ENCODE measurements around the gene INSR. TPM values are rescaled to one million over a fixed set of nuclear protein-coding genes. Genes with fewer than 3 reads are reported as not detected.

Gene INSR
- total RNA-seq, 4 donors from 2014 or later, result 125 to 191 (median 167) TPM

DNA sequence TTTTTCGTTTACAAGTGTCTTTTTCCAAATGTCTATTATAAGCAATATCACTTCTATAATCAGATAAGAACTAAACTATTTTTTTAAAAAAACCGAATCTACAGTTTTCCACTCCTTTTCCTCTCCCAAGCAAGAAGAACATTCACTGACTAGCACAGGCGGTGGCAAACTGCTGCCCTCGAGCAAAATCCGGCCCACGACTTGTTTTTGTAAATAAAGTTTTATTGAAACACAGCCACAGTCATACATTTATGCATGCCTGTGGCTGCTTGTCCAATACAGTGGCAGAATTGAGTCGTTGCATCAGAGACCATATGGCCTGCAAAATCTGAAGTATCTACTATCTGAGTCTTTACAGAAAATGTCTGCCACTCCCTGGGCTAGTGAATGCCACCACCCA is 27.4 kb downstream of the INSR start:
- TF ChIP-seq, protein P1, sequence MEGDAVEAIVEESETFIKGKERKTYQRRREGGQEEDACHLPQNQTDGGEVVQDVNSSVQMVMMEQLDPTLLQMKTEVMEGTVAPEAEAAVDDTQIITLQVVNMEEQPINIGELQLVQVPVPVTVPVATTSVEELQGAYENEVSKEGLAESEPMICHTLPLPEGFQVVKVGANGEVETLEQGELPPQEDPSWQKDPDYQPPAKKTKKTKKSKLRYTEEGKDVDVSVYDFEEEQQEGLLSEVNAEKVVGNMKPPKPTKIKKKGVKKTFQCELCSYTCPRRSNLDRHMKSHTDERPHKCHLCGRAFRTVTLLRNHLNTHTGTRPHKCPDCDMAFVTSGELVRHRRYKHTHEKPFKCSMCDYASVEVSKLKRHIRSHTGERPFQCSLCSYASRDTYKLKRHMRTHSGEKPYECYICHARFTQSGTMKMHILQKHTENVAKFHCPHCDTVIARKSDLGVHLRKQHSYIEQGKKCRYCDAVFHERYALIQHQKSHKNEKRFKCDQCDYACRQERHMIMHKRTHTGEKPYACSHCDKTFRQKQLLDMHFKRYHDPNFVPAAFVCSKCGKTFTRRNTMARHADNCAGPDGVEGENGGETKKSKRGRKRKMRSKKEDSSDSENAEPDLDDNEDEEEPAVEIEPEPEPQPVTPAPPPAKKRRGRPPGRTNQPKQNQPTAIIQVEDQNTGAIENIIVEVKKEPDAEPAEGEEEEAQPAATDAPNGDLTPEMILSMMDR (IDR thresholded peaks at IDR 0.05), result no peak
- no peak for TF ChIP-seq POLR2A (IDR thresholded peaks at IDR 0.05)
- no peak overlapping the region for H3K27ac ChIP-seq
- H3K4me1 ChIP-seq, result peaks cover 0 to 14% (median 0%) of the 10 kb centered on the region in 4 donors

DNA sequence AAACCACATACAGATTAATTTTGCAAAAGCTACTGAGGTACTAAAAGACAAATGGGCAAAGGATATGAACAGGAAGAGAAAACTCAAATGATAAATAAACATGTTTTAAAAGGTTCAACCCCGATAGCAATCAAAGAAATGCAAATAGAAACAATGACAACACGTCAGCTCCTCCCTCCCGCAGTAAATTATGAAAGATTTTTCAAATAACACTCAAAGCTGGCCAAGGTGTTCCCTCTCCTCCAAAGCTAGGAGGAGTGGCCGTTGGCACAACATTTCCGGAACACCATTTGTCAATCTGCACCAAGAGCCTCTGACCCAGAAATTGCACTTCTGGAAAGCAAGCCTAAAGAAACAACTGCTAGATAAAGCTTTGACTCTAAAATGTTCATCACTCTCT is 28.3 kb downstream of the INSR start:
- peaks cover 0 to 30% (median 0%) of the 10 kb centered on the region in 3 donors for H3K36me3 ChIP-seq
- no peak overlapping the region for H3K27ac ChIP-seq
- H3K9me3 ChIP-seq, result no peaks in the 10 kb centered on the region
- TF ChIP-seq POLR2A (IDR thresholded peaks at IDR 0.05), result no peak
- TF ChIP-seq, protein P1 (IDR thresholded peaks at IDR 0.05), result no peak
- DNase-seq, result no peak
- peaks cover 0 to 14% (median 0%) of the 10 kb centered on the region in 4 donors for H3K4me1 ChIP-seq
- H3K4me3 ChIP-seq, result no peak overlapping the region
- no peaks in the 10 kb centered on the region for H3K27me3 ChIP-seq

More for the DNA sequence above, 27.4 kb downstream of the INSR start:
- Histone ChIP-seq H3K9me3 (no peaks in the 10 kb centered on the region), H3K36me3 (peaks cover 0 to 30% (median 0%) of the 10 kb centered on the region in 3 donors), H3K27me3 (no peaks in the 10 kb centered on the region), H3K4me3 (no peak overlapping the region)
- no peak for DNase-seq

DNA sequence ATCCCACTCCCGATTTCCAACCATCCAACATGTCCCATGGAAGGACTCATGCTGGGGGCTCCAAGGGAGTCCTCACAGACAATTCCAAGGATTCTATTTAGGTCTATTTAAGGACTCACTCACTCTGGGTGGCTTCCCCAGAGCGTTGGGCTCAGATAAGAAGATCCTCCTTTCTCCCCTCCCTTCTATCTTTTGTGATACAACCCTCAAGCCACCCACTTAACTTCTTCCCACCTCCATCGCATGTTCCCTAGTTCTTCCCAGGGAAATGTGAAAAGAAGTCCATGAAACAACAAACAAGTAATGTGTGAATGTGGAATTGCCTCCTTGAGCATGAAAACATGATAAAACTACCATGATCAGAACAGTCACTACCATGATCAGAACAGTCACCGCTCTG is 29.4 kb downstream of the INSR start:
- H3K4me1 ChIP-seq, result peaks cover 0 to 14% (median 0%) of the 10 kb centered on the region in 4 donors
- H3K36me3 ChIP-seq, result peaks cover 0 to 24% (median 0%) of the 10 kb centered on the region in 3 donors
- no peak for DNase-seq
- TF ChIP-seq, protein P1 (IDR thresholded peaks at IDR 0.05), result no peak
- no peak for TF ChIP-seq POLR2A (IDR thresholded peaks at IDR 0.05)
- no peak overlapping the region for H3K4me3 ChIP-seq
- H3K27me3 ChIP-seq, result no peaks in the 10 kb centered on the region
- no peak overlapping the region for H3K27ac ChIP-seq
- no peaks in the 10 kb centered on the region for H3K9me3 ChIP-seq

DNA sequence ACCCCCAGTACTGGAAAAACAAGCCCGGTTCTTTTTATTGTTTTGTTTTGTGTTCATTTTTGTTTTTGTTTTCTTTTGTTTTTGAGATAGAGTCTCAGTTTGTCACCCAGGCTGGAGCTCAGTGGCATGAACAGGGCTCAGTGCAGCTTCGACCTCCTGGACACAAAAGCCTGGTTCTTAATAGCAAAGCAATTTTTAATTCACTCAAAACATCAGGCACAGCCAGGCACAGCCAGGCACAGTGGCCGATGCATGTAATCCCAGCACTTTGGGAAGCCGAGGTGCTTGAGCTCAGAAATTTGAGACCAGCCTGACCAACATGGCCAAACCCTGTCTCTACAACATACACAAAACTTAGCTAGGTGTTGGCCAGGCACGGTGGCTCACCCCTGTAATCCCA is 30.7 kb downstream of the INSR start:
- peaks cover 0 to 14% (median 0%) of the 10 kb centered on the region in 4 donors for H3K4me1 ChIP-seq
- no peak for TF ChIP-seq POLR2A (IDR thresholded peaks at IDR 0.05)
- TF ChIP-seq, protein P1 (IDR thresholded peaks at IDR 0.05), result no peak
- H3K27ac ChIP-seq, result no peak overlapping the region
- H3K9me3 ChIP-seq, result no peaks in the 10 kb centered on the region
- peaks cover 0 to 24% (median 0%) of the 10 kb centered on the region in 3 donors for H3K36me3 ChIP-seq
- H3K4me3 ChIP-seq, result no peak overlapping the region
- H3K27me3 ChIP-seq, result no peaks in the 10 kb centered on the region
- DNase-seq, result no peak

- Histone ChIP-seq H3K36me3 (peaks cover 0 to 24% (median 0%) of the 10 kb centered on the region in 3 donors), H3K9me3 (no peaks in the 10 kb centered on the region), H3K4me3 (no peak overlapping the region), H3K27ac (no peak overlapping the region), H3K27me3 (no peaks in the 10 kb centered on the region), H3K4me1 (peaks cover 0 to 10% (median 0%) of the 10 kb centered on the region in 4 donors)
- no peak for DNase-seq
- TF ChIP-seq, protein P1 (IDR thresholded peaks at IDR 0.05), result no peak
- TF ChIP-seq POLR2A (IDR thresholded peaks at IDR 0.05), result no peak
Observed at GRCh38 chr19:7263066-7263465, 31.1 kb downstream of the INSR start.

DNA sequence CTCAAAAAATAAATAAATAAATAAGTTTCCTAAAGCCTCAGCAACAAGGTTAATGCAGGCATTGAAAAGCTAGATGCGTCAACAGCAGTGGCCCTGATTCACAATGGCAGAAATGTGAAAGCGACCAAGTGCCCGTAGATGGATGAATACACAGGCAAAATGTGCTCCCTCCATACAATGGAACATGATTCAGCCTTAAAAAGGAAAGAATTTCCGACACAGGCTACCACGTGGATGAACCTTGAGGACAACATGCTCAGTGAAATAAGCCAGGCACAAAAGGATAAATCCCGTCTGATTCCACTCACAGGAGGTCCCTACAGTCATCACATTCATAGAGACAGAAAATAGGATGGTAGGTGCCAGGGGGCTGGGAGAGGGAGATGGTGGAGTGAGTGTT is 31.7 kb downstream of the INSR start:
- Histone ChIP-seq H3K27me3 (no peaks in the 10 kb centered on the region), H3K9me3 (no peaks in the 10 kb centered on the region), H3K36me3 (peaks cover 0 to 20% (median 0%) of the 10 kb centered on the region in 3 donors), H3K4me1 (peaks cover 0 to 6% (median 0%) of the 10 kb centered on the region in 4 donors), H3K4me3 (no peak overlapping the region), H3K27ac (no peak overlapping the region)
- TF ChIP-seq, protein P1 (IDR thresholded peaks at IDR 0.05), result no peak
- DNase-seq, result no peak
